Muscle of leg (tissue), 16 donors: ENCODE measurements around the gene PSMD4. TPM values are rescaled to one million over a fixed set of nuclear protein-coding genes. Genes with fewer than 3 reads are reported as not detected.
"Not testable (repeated sequence)": the region's sequence is repeated elsewhere in the genome, so short reads cannot be mapped to it uniquely, and the experiment has no call there.

Experiments
- DNase-seq: peaks from one replicate; pipeline ENCODE4 v3.0.0; 2013
- H3K27ac ChIP-seq: one replicate; pipeline ENCODE4 v1.5.1; 2013; ENCODE audit warnings: mild to moderate bottlenecking, low read length, control low read depth
- H3K27me3 ChIP-seq: one replicate; pipeline ENCODE4 v1.6.1; 2013; ENCODE audit warnings: low read length; ENCODE audit not compliant: control insufficient read depth, insufficient read depth
- H3K36me3 ChIP-seq: one replicate; pipeline ENCODE4 v1.6.1; 2013; ENCODE audit warnings: low read length; ENCODE audit not compliant: control insufficient read depth, insufficient read depth
- H3K4me1 ChIP-seq: one replicate; pipeline ENCODE4 v1.6.1; 2013; ENCODE audit warnings: low read length; ENCODE audit not compliant: control insufficient read depth, insufficient read depth
- H3K4me3 ChIP-seq: one replicate; pipeline ENCODE4 v1.5.1; 2013; ENCODE audit warnings: low read length, control low read depth
- H3K9me3 ChIP-seq: replicated peaks from 2 replicates; pipeline ENCODE4 v1.6.1; 2013; ENCODE audit warnings: low read depth, low read length; ENCODE audit not compliant: control insufficient read depth
- WGBS: methylation state at CpG from one replicate; pipeline ENCODE4 v1.1.5; 2013; ENCODE audit warnings: missing lambda C conversion rate; ENCODE audit not compliant: insufficient coverage; 5-methylcytosine and 5-hydroxymethylcytosine counted together
- long read RNA-seq, 11 donors: transcript quantifications; one replicate each; lab custom pipeline, GENCODE V29; 2026
- polyA plus RNA-seq, 8 donors: library from polyadenylated mRNA; unstranded; fragments of 120-200 nt; gene quantifications; one replicate each; pipeline versions ENCODE4 v1.2.1 to v1.2.3, GENCODE V29; 2013; ENCODE audit warnings: inconsistent platforms in 1 of 8, low replicate concordance in 1 of 8; ENCODE audit not compliant: insufficient read length in 8 of 8, insufficient read depth in 1 of 8
- total RNA-seq: library from RNA; stranded (reverse); fragments of 120-200 nt; gene quantifications from one replicate; pipeline ENCODE4 v1.2.4, GENCODE V29; 2013

The PSMD4 gene
- total RNA-seq (183 TPM), polyA plus RNA-seq (100 to 1,000 TPM; 122 to 141 (median 128) TPM)
- long read RNA-seq, donor 1, transcript PSMD4-202 (10 exons, 1,350 nt): major isoform, 23 of 45 reads
- long read RNA-seq, donor 1, partial matches to known transcripts: 20 of 45 reads
- long read RNA-seq, donor 1, other reads (novel, unspliced or antisense): 0 of 45 reads
- long read RNA-seq, donor 2, partial matches to known transcripts: 0 of 4 reads
- long read RNA-seq, donor 2, other reads (novel, unspliced or antisense): 0 of 4 reads
- long read RNA-seq, donor 3, transcript PSMD4-202 (10 exons, 1,350 nt): major isoform, 70 of 153 reads
- long read RNA-seq, donor 3, partial matches to known transcripts: 78 of 153 reads
- long read RNA-seq, donor 3, other reads (novel, unspliced or antisense): 0 of 153 reads
- long read RNA-seq, donor 4, transcript PSMD4-202 (10 exons, 1,350 nt): major isoform, 24 of 33 reads
- long read RNA-seq, donor 4, partial matches to known transcripts: 6 of 33 reads
- long read RNA-seq, donor 4, other reads (novel, unspliced or antisense): 0 of 33 reads
- long read RNA-seq, donor 5, transcript PSMD4-202 (10 exons, 1,350 nt): major isoform, 107 of 244 reads
- long read RNA-seq, donor 5, partial matches to known transcripts: 113 of 244 reads
- long read RNA-seq, donor 5, other reads (novel, unspliced or antisense): 17 of 244 reads
- long read RNA-seq, donor 6, transcript PSMD4-202 (10 exons, 1,350 nt): major isoform, 61 of 165 reads
- long read RNA-seq, donor 6, transcript PSMD4-201 (10 exons, 1,333 nt): minor isoform, 6 of 165 reads
- long read RNA-seq, donor 6, partial matches to known transcripts: 78 of 165 reads
- long read RNA-seq, donor 6, other reads (novel, unspliced or antisense): 16 of 165 reads
- long read RNA-seq, donor 7, transcript PSMD4-202 (10 exons, 1,350 nt): major isoform, 43 of 97 reads
- long read RNA-seq, donor 7, partial matches to known transcripts: 39 of 97 reads
- long read RNA-seq, donor 7, other reads (novel, unspliced or antisense): 13 of 97 reads
- long read RNA-seq, donor 8, transcript PSMD4-202 (10 exons, 1,350 nt): major isoform, 32 of 46 reads
- long read RNA-seq, donor 8, partial matches to known transcripts: 12 of 46 reads
- long read RNA-seq, donor 8, other reads (novel, unspliced or antisense): 0 of 46 reads
- long read RNA-seq, donor 9, transcript PSMD4-202 (10 exons, 1,350 nt): major isoform, 25 of 68 reads
- long read RNA-seq, donor 9, partial matches to known transcripts: 34 of 68 reads
- long read RNA-seq, donor 9, other reads (novel, unspliced or antisense): 5 of 68 reads
- long read RNA-seq, donor 10, transcript PSMD4-202 (10 exons, 1,350 nt): major isoform, 42 of 69 reads
- long read RNA-seq, donor 10, partial matches to known transcripts: 19 of 69 reads
- long read RNA-seq, donor 10, other reads (novel, unspliced or antisense): 6 of 69 reads
- long read RNA-seq, donor 11, transcript PSMD4-202 (10 exons, 1,350 nt): major isoform, 27 of 61 reads
- long read RNA-seq, donor 11, transcript PSMD4-201 (10 exons, 1,333 nt): minor isoform, 7 of 61 reads
- long read RNA-seq, donor 11, partial matches to known transcripts: 24 of 61 reads
- long read RNA-seq, donor 11, other reads (novel, unspliced or antisense): 0 of 61 reads

DNA sequence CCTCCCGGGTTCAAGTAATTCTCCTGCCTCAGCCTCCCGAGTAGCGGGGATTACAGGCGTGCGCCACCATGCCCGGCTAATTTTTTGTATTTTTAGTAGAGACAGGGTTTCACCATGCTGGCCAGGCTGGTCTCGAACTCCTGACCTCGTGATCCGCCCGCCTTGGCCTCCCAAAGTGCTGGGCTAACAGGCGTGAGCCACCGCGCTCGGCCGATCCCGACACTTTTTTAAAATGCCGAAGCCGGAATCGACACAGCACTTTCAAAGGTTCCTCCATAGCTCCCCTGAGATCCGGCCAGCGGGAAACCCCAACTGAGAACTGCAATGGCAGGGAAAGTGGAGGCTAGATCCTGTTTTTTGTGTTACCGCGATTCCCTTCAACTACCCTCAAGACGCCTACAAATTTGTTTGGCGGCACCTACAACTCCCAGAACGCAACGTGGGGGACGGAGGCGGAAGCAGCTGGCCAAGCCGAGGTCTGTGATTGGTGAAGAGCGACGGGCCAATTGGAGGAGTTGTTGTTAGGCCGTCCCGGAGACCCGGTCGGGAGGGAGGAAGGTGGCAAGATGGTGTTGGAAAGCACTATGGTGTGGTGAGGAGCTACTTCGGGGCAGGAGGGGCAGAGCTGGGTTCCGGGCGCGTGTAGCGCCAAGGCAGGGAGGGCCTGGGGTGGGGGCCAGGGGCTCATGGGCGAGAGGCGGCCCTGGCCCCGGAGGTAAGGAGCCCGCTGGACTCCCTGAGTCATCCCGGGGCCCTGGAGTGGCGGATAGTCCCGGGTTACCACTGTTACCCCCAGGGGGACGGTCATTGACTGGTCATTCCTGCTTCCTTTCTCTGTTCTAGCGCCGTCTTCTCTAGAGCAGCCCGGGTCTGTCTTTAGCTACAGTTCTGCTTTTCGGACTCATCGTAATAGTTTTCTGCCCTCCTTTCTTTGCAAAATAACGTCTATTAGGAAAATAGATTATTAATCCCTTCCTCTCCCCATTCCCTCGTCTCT lies at the start of gene PSMD4:
Gene PSMD4, plus strand, starts transcription at position 518 of the 997 bp plus-strand sequence. Its CDS starts 49 bp downstream, at position 567.
- Histone ChIP-seq H3K4me3 (peak within 1 kb of the TSS; percentile 73), H3K36me3 (peaks cover 3% of the 10 kb centered on the region), H3K4me1 (peaks cover 5% of the 10 kb centered on the region), H3K27me3 (no peaks in the 10 kb centered on the region), H3K9me3 (no peaks in the 10 kb centered on the region), H3K27ac (peak within 1 kb of the TSS; percentile 86)
- DNase-seq: peak; percentile 99
- WGBS: 4% methylated on average over 42 of the region's 56 CpGs

DNA sequence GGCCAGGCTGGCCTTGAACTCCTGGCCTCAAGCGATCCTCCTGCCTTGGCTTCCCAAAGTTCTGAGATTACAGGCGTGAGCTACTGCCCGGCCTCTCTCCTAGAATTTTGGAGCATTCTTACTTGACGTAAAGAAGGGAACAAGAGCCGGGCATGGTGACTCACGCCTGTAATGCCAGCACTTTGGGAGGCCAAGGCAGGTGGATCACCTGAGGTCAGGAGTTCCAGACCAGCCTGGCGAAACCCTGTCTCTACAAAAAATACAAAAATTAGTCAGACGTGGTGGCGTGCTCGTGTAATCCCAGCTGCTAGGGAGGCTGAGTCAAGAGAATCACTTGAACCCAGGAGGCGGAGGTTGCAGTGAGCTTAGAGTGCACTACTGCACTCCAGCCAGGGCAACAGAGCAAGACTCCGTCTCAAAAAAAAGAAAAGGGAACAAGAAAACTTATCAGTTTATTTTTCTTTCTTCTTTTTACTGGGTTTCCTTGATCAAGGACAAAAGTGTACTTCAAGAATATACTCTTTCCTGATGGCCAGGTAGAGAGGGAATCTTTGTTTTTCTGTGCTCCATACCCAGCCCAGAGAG lies 49.1 kb upstream of the PSMD4 start:
- not testable (repeated sequence) for H3K27ac ChIP-seq

DNA sequence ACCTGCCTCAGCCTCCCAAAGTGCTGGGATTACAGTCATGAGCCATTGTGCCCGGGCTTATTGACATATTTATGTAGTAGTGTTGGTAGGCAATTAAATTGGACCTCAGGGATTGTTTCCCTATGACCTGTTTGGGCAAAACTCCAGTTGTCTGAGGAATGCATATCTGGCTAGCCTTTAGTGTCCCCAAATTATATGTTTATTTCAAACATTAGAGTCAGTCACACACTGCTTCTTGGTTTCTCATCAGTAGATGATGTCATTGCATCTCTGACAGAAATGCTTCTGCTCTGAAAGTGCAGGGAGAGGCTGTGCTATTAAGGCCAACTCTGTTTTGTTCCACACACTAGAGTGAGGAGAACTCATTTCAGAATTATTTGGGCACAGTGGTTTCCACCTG lies 43.7 kb upstream of the PSMD4 start:
- H3K36me3 ChIP-seq: peaks cover 42% of the 10 kb centered on the region

More for the DNA sequence above, 49.1 kb upstream of the PSMD4 start:
- H3K27me3 ChIP-seq, H3K9me3 ChIP-seq, H3K4me1 ChIP-seq, DNase-seq, H3K4me3 ChIP-seq: not testable (repeated sequence)
- peaks cover 42% of the 10 kb centered on the region for H3K36me3 ChIP-seq
- WGBS: 84% methylated on average over 9 of the region's 12 CpGs

DNA sequence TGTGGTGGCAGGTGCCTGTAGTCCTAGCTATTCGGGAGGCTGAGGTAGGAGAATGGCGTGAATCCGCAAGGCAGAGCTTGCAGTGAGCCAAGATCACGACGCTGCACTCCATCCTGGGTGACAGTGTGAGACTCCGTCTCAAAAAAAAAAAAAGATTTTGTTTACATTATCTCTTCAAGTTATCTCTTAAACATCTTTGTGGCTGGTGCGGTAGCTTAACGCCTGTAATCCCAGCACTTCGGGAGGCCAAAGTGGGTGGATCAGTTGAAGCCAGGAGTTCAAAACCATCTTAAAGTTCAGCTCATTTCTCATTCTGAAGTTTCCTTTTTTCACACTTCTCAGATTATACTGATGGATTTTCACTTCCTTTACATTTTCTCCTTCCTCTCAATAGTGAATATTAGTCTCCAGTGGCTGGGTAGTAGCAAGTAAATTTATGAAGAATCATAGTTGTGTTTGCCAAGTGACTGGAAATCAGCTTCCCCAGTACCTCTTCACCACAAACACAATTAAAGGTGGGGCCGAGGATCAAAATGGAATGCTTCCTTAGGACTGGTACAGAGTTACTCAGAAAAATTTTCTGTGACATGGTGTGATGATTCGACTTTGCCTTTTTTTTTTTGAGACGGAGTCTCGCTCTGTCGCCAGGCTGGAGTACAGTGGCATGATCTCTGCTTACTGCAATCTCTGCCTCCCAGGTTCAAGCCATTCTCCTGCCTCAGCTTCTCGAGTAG lies 42.4 kb upstream of the PSMD4 start:
- 94% methylated on average over 7 of the region's 15 CpGs for WGBS
- H3K36me3 ChIP-seq: peaks cover 33% of the 10 kb centered on the region

More for the DNA sequence above, 43.7 kb upstream of the PSMD4 start:
- no peaks in the 10 kb centered on the region for H3K9me3 ChIP-seq
- H3K27me3 ChIP-seq: no peaks in the 10 kb centered on the region
- H3K4me3 ChIP-seq: no peak overlapping the region
- WGBS: no CpG with 5 or more reads among the region's 1 CpG
- DNase-seq: no peak
- H3K4me1 ChIP-seq: no peaks in the 10 kb centered on the region
- no peak overlapping the region for H3K27ac ChIP-seq

DNA sequence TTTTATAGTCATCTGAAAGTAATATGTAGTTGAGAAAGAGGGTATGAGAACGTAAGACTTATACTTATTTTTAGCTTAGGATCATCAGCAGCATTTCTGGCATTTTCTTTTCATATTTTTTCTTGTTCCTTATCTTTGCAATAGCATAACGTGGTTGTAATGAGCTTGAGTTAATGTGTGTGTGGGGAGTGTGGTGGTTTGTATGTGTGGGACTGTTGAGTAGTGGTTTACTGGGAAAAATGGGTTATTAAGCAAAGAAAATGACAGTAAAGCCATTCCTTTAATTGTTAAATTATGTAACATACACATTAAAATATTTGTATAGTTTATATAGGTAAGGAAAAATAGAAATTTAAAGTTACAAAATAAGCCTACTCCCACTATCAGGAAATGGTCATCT lies 41.0 kb upstream of the PSMD4 start:
- WGBS: no CpG with 5 or more reads among the region's 2 CpGs

More for the DNA sequence above, 42.4 kb upstream of the PSMD4 start:
- Histone ChIP-seq H3K27ac (no peak overlapping the region), H3K4me3 (no peak overlapping the region), H3K27me3 (no peaks in the 10 kb centered on the region), H3K4me1 (no peaks in the 10 kb centered on the region), H3K9me3 (no peaks in the 10 kb centered on the region)
- DNase-seq: no peak

DNA sequence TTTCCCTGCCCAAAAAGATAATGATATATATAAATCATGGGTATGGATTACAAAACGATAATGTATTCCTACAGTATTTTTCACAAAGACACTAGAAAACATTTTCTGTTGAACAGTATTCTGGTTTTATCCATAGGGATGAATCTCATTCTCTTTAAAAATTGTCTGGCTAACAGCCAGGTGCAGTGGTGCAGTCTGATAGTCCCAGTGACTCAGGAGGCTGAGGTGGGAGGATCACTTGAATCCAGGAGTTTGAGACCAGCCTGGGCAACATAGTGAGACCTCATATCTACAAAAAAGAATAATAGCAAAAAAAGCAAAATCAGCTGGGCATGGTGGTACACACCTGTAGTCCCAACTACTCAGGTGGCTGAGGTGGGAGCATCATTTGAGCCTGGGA lies 32.9 kb upstream of the PSMD4 start:
- Histone ChIP-seq H3K4me1 (no peaks in the 10 kb centered on the region), H3K36me3 (peaks cover 15% of the 10 kb centered on the region), H3K4me3 (no peak overlapping the region), H3K27ac (no peak overlapping the region), H3K27me3 (no peaks in the 10 kb centered on the region), H3K9me3 (no peaks in the 10 kb centered on the region)
- WGBS: no CpG with 5 or more reads among the region's 1 CpG
- no peak for DNase-seq

More for the DNA sequence above, 41.0 kb upstream of the PSMD4 start:
- no peak overlapping the region for H3K4me3 ChIP-seq
- peaks cover 22% of the 10 kb centered on the region for H3K36me3 ChIP-seq
- H3K9me3 ChIP-seq: no peaks in the 10 kb centered on the region
- no peak overlapping the region for H3K27ac ChIP-seq
- H3K27me3 ChIP-seq: no peaks in the 10 kb centered on the region
- no peaks in the 10 kb centered on the region for H3K4me1 ChIP-seq
- no peak for DNase-seq

DNA sequence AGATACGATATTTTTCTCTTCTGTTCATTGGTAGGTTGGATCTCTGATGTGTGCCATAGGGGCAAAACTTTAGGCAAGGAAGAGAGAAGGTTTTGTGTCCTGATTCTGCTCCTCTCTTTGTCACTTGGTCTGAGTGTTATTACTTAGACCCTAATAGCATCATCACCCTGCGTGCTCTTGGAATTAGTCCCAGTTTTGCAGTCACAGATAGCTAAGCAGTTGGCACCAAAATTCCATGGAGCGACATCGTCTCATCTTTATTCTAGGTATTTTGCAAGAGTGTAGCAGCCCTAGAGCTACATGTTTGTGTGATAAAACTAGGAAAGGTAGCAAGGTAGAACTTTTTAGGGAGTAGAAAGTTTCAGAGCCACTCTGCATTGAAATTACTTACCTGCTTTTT lies 32.4 kb upstream of the PSMD4 start:
- Histone ChIP-seq H3K36me3 (peaks cover 15% of the 10 kb centered on the region), H3K9me3 (no peaks in the 10 kb centered on the region), H3K27ac (no peak overlapping the region), H3K4me3 (no peak overlapping the region), H3K27me3 (no peaks in the 10 kb centered on the region), H3K4me1 (no peaks in the 10 kb centered on the region)
- 72% methylated on average over 2 of the region's 4 CpGs for WGBS
- DNase-seq: peak; percentile 6

DNA sequence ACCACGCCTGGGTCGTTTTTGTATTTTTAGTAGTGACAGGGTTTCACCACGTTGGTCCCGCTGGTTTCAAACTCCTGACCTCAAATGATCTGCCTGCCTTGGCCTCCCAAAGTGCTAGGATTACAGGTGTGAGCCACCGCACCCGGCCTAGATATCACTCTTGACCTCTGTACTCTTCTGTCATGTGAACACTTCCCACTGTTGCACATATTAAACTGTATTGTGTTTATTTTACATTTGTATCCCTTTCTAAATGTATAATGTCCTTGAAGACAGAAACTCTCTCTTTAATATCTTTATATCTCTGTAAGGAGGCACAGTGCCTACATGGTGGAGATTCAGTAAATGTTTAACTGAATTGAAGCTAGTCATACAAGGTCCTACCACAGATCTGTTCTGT lies 19.3 kb upstream of the PSMD4 start:
- H3K36me3 ChIP-seq: peaks cover 86% of the 10 kb centered on the region
- H3K4me1 ChIP-seq: no peaks in the 10 kb centered on the region
- DNase-seq: no peak
- H3K4me3 ChIP-seq: no peak overlapping the region
- WGBS: 100% methylated on average over 2 of the region's 6 CpGs
- no peaks in the 10 kb centered on the region for H3K27me3 ChIP-seq
- H3K9me3 ChIP-seq: no peaks in the 10 kb centered on the region
- no peak overlapping the region for H3K27ac ChIP-seq
